ENCODE results near the gene ADTRP. TPM values are rescaled to one million over a fixed set of nuclear protein-coding genes. Genes with fewer than 3 reads are reported as not detected.

Gene ADTRP
- total and polyA plus RNA-seq, 10 donors, result 1.00 to 7.4 (median 2.0) TPM

- TF ChIP-seq CTCF (IDR thresholded peaks at IDR 0.05 in 8 of 11, conservative IDR thresholded peaks at IDR 0.05 in 3 of 11) (no peak), POLR2A (IDR thresholded peaks at IDR 0.05) (no peak), POLR2AphosphoS5 (IDR thresholded peaks at IDR 0.05) (no peak)
- intact Hi-C loops (cut with DNase I; ENCODE audit: low total_unique reads), result no loop called here
- WGBS, 5 donors, result 79 to 92% (median 84%) methylated on average over 1 of the region's 1 CpG
- no peaks in the 10 kb centered on the region for H3K27me3 ChIP-seq (replicated peaks in 1 of 7)
- no peak overlapping the region for H3K4me3 ChIP-seq
- no peaks in the 10 kb centered on the region for H3K36me3 ChIP-seq
- H3K4me1 ChIP-seq, result peaks cover 0 to 25% (median 6%) of the 10 kb centered on the region in 6 donors
- H3K9me3 ChIP-seq, result no peaks in the 10 kb centered on the region
- no peak for DNase-seq
- no peak overlapping the region for H3K27ac ChIP-seq
These were observed 33.8 kb upstream of the ADTRP start for GRCh38 chr6:11812439-11812838.

GRCh38 chr6:11811644-11812264 is 33.2 kb upstream of the ADTRP start:
- DNase-seq, result no peak
- Histone ChIP-seq H3K9me3 (no peaks in the 10 kb centered on the region), H3K4me1 (peaks cover 0 to 25% (median 6%) of the 10 kb centered on the region in 6 donors), H3K36me3 (no peaks in the 10 kb centered on the region), H3K27me3 (replicated peaks in 1 of 7) (no peaks in the 10 kb centered on the region), H3K27ac (peak overlapping the region in 3 of 8 donors; percentile 69 to 73 (median 71)), H3K4me3 (no peak overlapping the region)
- 81 to 93% (median 85%) methylated on average over 3 of the region's 3 CpGs for WGBS, 5 donors
- intact Hi-C loops (cut with DNase I; ENCODE audit: low total_unique reads), result no loop called here
- TF ChIP-seq POLR2A (IDR thresholded peaks at IDR 0.05) (no peak), CTCF (IDR thresholded peaks at IDR 0.05 in 8 of 11, conservative IDR thresholded peaks at IDR 0.05 in 3 of 11) (no peak), POLR2AphosphoS5 (IDR thresholded peaks at IDR 0.05) (no peak)

GRCh38 chr6:11810854-11811643 is 32.4 kb upstream of the ADTRP start:
- no peaks in the 10 kb centered on the region for H3K27me3 ChIP-seq (replicated peaks in 1 of 7)
- no peak overlapping the region for H3K4me3 ChIP-seq
- no peak for DNase-seq
- H3K36me3 ChIP-seq, result no peaks in the 10 kb centered on the region
- H3K4me1 ChIP-seq, result peaks cover 0 to 29% (median 6%) of the 10 kb centered on the region in 6 donors
- intact Hi-C loops (cut with DNase I; ENCODE audit: low total_unique reads), result no loop called here
- 61 to 89% (median 79%) methylated on average over 12 of the region's 12 CpGs for WGBS, 5 donors
- H3K27ac ChIP-seq, result peak overlapping the region in 7 of 8 donors; percentile 52 to 73 (median 70)
- H3K9me3 ChIP-seq, result no peaks in the 10 kb centered on the region
- TF ChIP-seq CTCF (IDR thresholded peaks at IDR 0.05 in 8 of 11, conservative IDR thresholded peaks at IDR 0.05 in 3 of 11) (no peak), POLR2A (IDR thresholded peaks at IDR 0.05) (no peak), POLR2AphosphoS5 (IDR thresholded peaks at IDR 0.05) (no peak)

GRCh38 chr6:11810039-11810541 is 31.5 kb upstream of the ADTRP start:
- Histone ChIP-seq H3K9me3 (no peaks in the 10 kb centered on the region), H3K4me3 (no peak overlapping the region), H3K27ac (peak overlapping the region; percentile 52 to 73 (median 70)), H3K36me3 (no peaks in the 10 kb centered on the region), H3K27me3 (replicated peaks in 1 of 7) (no peaks in the 10 kb centered on the region), H3K4me1 (peaks cover 0 to 29% (median 6%) of the 10 kb centered on the region in 6 donors)
- 42 to 60% (median 52%) methylated on average over 1 of the region's 1 CpG for WGBS, 5 donors
- DNase-seq, result no peak
- intact Hi-C loops (cut with DNase I; ENCODE audit: low total_unique reads), result no loop called here
- no peak for TF ChIP-seq CTCF (IDR thresholded peaks at IDR 0.05 in 8 of 11, conservative IDR thresholded peaks at IDR 0.05 in 3 of 11)
- peak in 2 of 3 donors; percentile 66 to 72 for TF ChIP-seq POLR2AphosphoS5 (IDR thresholded peaks at IDR 0.05)
